IMR-90 (cell line): ENCODE measurements around the gene MCTP1. TPM values are rescaled to one million over a fixed set of nuclear protein-coding genes. Genes with fewer than 3 reads are reported as not detected.

Source experiments
- ATAC-seq: fragments of 200-7000 bp; cut with Tn5 transposase; 2 replicates; pipeline ENCODE4 v1.9.1; 2020; ENCODE audit warnings: low read depth, mild to moderate bottlenecking, moderate library complexity
- BruUV-seq: library from RNA; stranded (reverse); fragments of 400-500 nt; replicated peaks from 2 replicates; lab custom pipeline; 2021; lab: Mats Ljungman, UMichigan
- CTCF ChIA-PET: fragments of 300-600 bp; formaldehyde crosslinking; extraction: SDS; loops from one replicate; lab custom pipeline; 2021; ENCODE audit warnings: antibody characterized with exemption; lab: Yijun Ruan, JAX
- POLR2A ChIA-PET: fragments of 300-600 bp; sonication (Branson Sonifier 250); formaldehyde crosslinking; loops from one replicate; lab custom pipeline; 2022; ENCODE audit warnings: antibody characterized with exemption; ENCODE audit not compliant: unreplicated experiment; lab: Charles Lee
- DNase-seq: peaks from one replicate; pipeline ENCODE4 v3.0.0; 2013
- H2AFZ ChIP-seq: replicated peaks from 2 replicates; pipeline ENCODE3; 2013; ENCODE audit warnings: low read length, mild to moderate bottlenecking; ENCODE audit not compliant: poor library complexity
- H2AK5ac ChIP-seq: 2 replicates; pipeline ENCODE4 v1.6.1; 2013; ENCODE audit warnings: low read depth, low read length, inconsistent platforms
- H2AK9ac ChIP-seq: replicated peaks from 2 replicates; pipeline ENCODE3; 2013; ENCODE audit warnings: mild to moderate bottlenecking, low read depth, low read length, moderate library complexity; ENCODE audit not compliant: poor library complexity
- H2BK120ac ChIP-seq: 2 replicates; pipeline ENCODE4 v1.6.1; 2013; ENCODE audit warnings: low read depth, low read length, inconsistent platforms
- H2BK15ac ChIP-seq: 3 replicates; pipeline ENCODE4 v1.6.1; 2013; ENCODE audit warnings: low read depth, low read length, inconsistent platforms
- H2BK20ac ChIP-seq: 2 replicates; pipeline ENCODE4 v1.6.1; 2013; ENCODE audit warnings: low read depth, mild to moderate bottlenecking, inconsistent platforms, low read length, moderate library complexity
- H2BK5ac ChIP-seq: 2 replicates; pipeline ENCODE4 v1.6.1; 2013; ENCODE audit warnings: mild to moderate bottlenecking, low read depth, low read length, inconsistent platforms; ENCODE audit not compliant: poor library complexity, severe bottlenecking
- H3K14ac ChIP-seq: replicated peaks from 2 replicates; pipeline ENCODE4 v1.6.1; 2013; ENCODE audit warnings: low read depth, low read length, inconsistent platforms
- H3K18ac ChIP-seq: 2 replicates; pipeline ENCODE4 v1.6.1; 2013; ENCODE audit warnings: low read depth, low read length, control low read depth
- H3K23ac ChIP-seq: 2 replicates; pipeline ENCODE4 v1.6.1; 2013; ENCODE audit warnings: low read depth, low read length, inconsistent platforms
- H3K27ac ChIP-seq: 2 replicates; pipeline ENCODE4 v1.5.1; 2013; ENCODE audit warnings: mild to moderate bottlenecking, control low read depth, low read length; ENCODE audit not compliant: insufficient read depth
- H3K27me3 ChIP-seq: 2 replicates; pipeline ENCODE4 v1.6.1; 2013; ENCODE audit warnings: low read length; ENCODE audit not compliant: control insufficient read depth, insufficient read depth
- H3K36me3 ChIP-seq: 2 replicates; pipeline ENCODE4 v1.6.1; 2013; ENCODE audit warnings: low read length, mixed read lengths; ENCODE audit not compliant: control insufficient read depth, insufficient read depth
- H3K4ac ChIP-seq: 2 replicates; pipeline ENCODE4 v1.6.1; 2013; ENCODE audit warnings: low read depth, low read length, inconsistent platforms
- H3K4me1 ChIP-seq: 2 replicates; pipeline ENCODE4 v1.6.1; 2013; ENCODE audit warnings: low read length, mixed read lengths; ENCODE audit not compliant: control insufficient read depth, insufficient read depth
- H3K4me2 ChIP-seq: 2 replicates; pipeline ENCODE4 v1.6.1; 2013; ENCODE audit warnings: low read depth, mild to moderate bottlenecking, control low read depth, low read length, moderate library complexity
- H3K4me3 ChIP-seq: 2 replicates; pipeline ENCODE4 v1.5.1; 2013; ENCODE audit warnings: low read depth, mild to moderate bottlenecking, control low read depth, low read length, moderate library complexity; ENCODE audit not compliant: insufficient read depth
- H3K56ac ChIP-seq: 2 replicates; pipeline ENCODE4 v1.6.1; 2013; ENCODE audit warnings: low read length, inconsistent platforms; ENCODE audit not compliant: insufficient read depth; ENCODE audit errors: extremely low read depth
- H3K79me1 ChIP-seq, 2 experiments: 2 replicates each; pipeline ENCODE4 v1.6.1; 2013; ENCODE audit warnings: low read length in 2 of 2, inconsistent platforms in 1 of 2, low read depth in 1 of 2
- H3K9ac ChIP-seq: 2 replicates; pipeline ENCODE4 v1.6.1; 2013; ENCODE audit warnings: low read depth, low read length, control low read depth
- H3K9me1 ChIP-seq: 2 replicates; pipeline ENCODE4 v1.6.1; 2013; ENCODE audit warnings: low read length, inconsistent platforms; ENCODE audit not compliant: insufficient read depth
- H3K9me3 ChIP-seq: 2 replicates; pipeline ENCODE4 v1.6.1; 2013; ENCODE audit warnings: low read length; ENCODE audit not compliant: control insufficient read depth, insufficient read depth
- H4K20me1 ChIP-seq: 2 replicates; pipeline ENCODE4 v1.6.1; 2013; ENCODE audit warnings: low read length, inconsistent platforms; ENCODE audit not compliant: insufficient read depth
- H4K5ac ChIP-seq: 2 replicates; pipeline ENCODE4 v1.6.1; 2013; ENCODE audit warnings: mild to moderate bottlenecking, low read depth, low read length, control low read depth
- H4K8ac ChIP-seq, 2 experiments: 2 replicates each; pipeline ENCODE4 v1.6.1; 2013; ENCODE audit warnings: low read depth in 2 of 2, low read length in 2 of 2, control low read depth in 1 of 2, inconsistent platforms in 1 of 2
- H4K91ac ChIP-seq: 2 replicates; pipeline ENCODE4 v1.6.1; 2013; ENCODE audit warnings: low read depth, low read length, inconsistent platforms; ENCODE audit not compliant: insufficient read depth
- BHLHE40 ChIP-seq: fragments of 150-350 bp; IDR thresholded peaks from 2 replicates; pipeline ENCODE4 v1.6.1; 2016; ENCODE audit warnings: mild to moderate bottlenecking, low read depth, low read length
- CEBPB ChIP-seq: IDR thresholded peaks from 2 replicates; pipeline ENCODE4 v1.6.1; 2012; ENCODE audit warnings: low read depth, low read length, improper control_type of control experiment
- CHD1 ChIP-seq: IDR thresholded peaks from 2 replicates; pipeline ENCODE4 v1.6.1; 2012; ENCODE audit warnings: low read depth, low read length, improper control_type of control experiment
- MAZ ChIP-seq: IDR thresholded peaks from 2 replicates; pipeline ENCODE4 v1.6.1; 2012; ENCODE audit warnings: low read depth, mild to moderate bottlenecking, low read length, improper control_type of control experiment, moderate library complexity, borderline replicate concordance
- MXI1 ChIP-seq: IDR thresholded peaks from 2 replicates; pipeline ENCODE4 v1.6.1; 2012; ENCODE audit warnings: low read depth, mild to moderate bottlenecking, low read length, moderate library complexity, borderline replicate concordance
- NFE2L2 ChIP-seq: fragments of 150-350 bp; IDR thresholded peaks from 2 replicates; pipeline ENCODE4 v1.6.1; 2016; ENCODE audit warnings: low read depth, mild to moderate bottlenecking, low read length
- POLR2A ChIP-seq: IDR thresholded peaks from 2 replicates; pipeline ENCODE4 v1.6.1; 2012; ENCODE audit warnings: mild to moderate bottlenecking, low read depth, low read length
- RAD21 ChIP-seq: IDR thresholded peaks from 2 replicates; pipeline ENCODE4 v1.6.1; 2012; ENCODE audit warnings: low read length, improper control_type of control experiment
- RFX5 ChIP-seq: IDR thresholded peaks from 2 replicates; pipeline ENCODE4 v1.8.0; 2012; ENCODE audit warnings: low read depth, mild to moderate bottlenecking, low read length, moderate library complexity
- SMC3 ChIP-seq: fragments of 150-350 bp; IDR thresholded peaks from 2 replicates; pipeline ENCODE4 v1.6.1; 2016; ENCODE audit warnings: low read depth, mild to moderate bottlenecking, antibody characterized with exemption, low read length, moderate library complexity
- USF2 ChIP-seq: fragments of 150-350 bp; IDR thresholded peaks from 2 replicates; pipeline ENCODE4 v1.6.1; 2017; ENCODE audit warnings: mild to moderate bottlenecking, antibody characterized with exemption, low read length, low read depth
- WGBS, 2 experiments: methylation state at CpG; one replicate each; pipeline versions ENCODE4 v1.1.5 to v1.1.7; 2013; ENCODE audit warnings: missing lambda C conversion rate in 2 of 2; ENCODE audit not compliant: insufficient read length in 1 of 2; ENCODE audit errors: extremely low coverage in 2 of 2; 5-methylcytosine and 5-hydroxymethylcytosine counted together
- dilution Hi-C: fragments of 300-500 bp; cut with HindIII; formaldehyde crosslinking; loops from one replicate; pipeline ENCODE4 v1.14.3; 2018; ENCODE audit warnings: low sequenced_read_pairs; ENCODE audit not compliant: unreplicated experiment
- in situ Hi-C: fragments of 300-500 bp; cut with MboI; formaldehyde crosslinking; loops from 3 replicates; pipeline ENCODE4 v1.14.3; 2019; ENCODE audit warnings: low sequenced_read_pairs, inconsistent platforms, mixed read lengths
- intact Hi-C: fragments of 100-400 bp; cut with micrococcal nuclease; formaldehyde crosslinking; loops from 2 replicates; pipeline ENCODE4 v1.10.0; 2022
- polyA plus RNA-seq, 3 experiments: library from polyadenylated mRNA; depleted of rRNA; stranded (reverse); fragments of >200 nt; gene quantifications; 2 replicates each; pipeline ENCODE4 v1.2.3, GENCODE V29; 2012; ENCODE audit warnings: low replicate concordance in 1 of 3
- total RNA-seq: library from RNA; depleted of rRNA; stranded (reverse); fragments of >200 nt; gene quantifications from 2 replicates; pipeline ENCODE4 v1.2.3, GENCODE V29; 2012
- TF ChIP-seq, protein P1 (sequence below): fragments of 150-350 bp; IDR thresholded peaks from 2 replicates; pipeline ENCODE4 v1.6.1; 2016; ENCODE audit warnings: low read depth, mild to moderate bottlenecking, low read length, moderate library complexity, borderline replicate concordance

Gene MCTP1
- total and polyA plus RNA-seq, 2 of the 4 experiments (the other 2 are of a cell fraction): 0.21 TPM; not detected in 1

- Histone ChIP-seq H3K14ac (no peak overlapping the region), H2AK5ac (no peak overlapping the region), H3K9me1 (no peaks in the 10 kb centered on the region), H3K4me2 (no peak overlapping the region), H2BK15ac (no peak overlapping the region), H2AFZ (no peak overlapping the region), H3K4me3 (no peak overlapping the region), H3K23ac (no peak overlapping the region), H2BK20ac (no peak overlapping the region), H3K27ac (no peak overlapping the region), H4K5ac (no peak overlapping the region), H3K79me1 (no peaks in the 10 kb centered on the region), H3K27me3 (no peaks in the 10 kb centered on the region), H3K4ac (no peak overlapping the region), H3K9ac (no peak overlapping the region), H4K20me1 (no peaks in the 10 kb centered on the region), H3K18ac (no peak overlapping the region), H4K8ac (no peak overlapping the region), H2AK9ac (no peak overlapping the region), H3K9me3 (no peaks in the 10 kb centered on the region), H2BK120ac (no peak overlapping the region), H3K4me1 (no peaks in the 10 kb centered on the region), H2BK5ac (no peak overlapping the region), H3K36me3 (no peaks in the 10 kb centered on the region), H3K56ac (no peak overlapping the region), H4K91ac (no peak overlapping the region)
- no peak for DNase-seq
- WGBS, 2 experiments: no CpG with 5 or more reads among the region's 2 CpGs
- dilution Hi-C loops (no loop called here), intact Hi-C loops (no loop called here), in situ Hi-C loops (no loop called here)
- ChIA-PET CTCF (interaction anchor here (0.7 kb wide), 1 partner anchor 311 kb away, joined by 4 read pairs; no protein-coding TSS in a partner anchor), POLR2A (no interaction called here)
- ATAC-seq: no peak
- no TSS peak for BruUV-seq
- TF ChIP-seq CEBPB: no peak
- TF ChIP-seq POLR2A: no peak
- no peak for TF ChIP-seq MXI1
- TF ChIP-seq NFE2L2: no peak
- no peak for TF ChIP-seq USF2
- TF ChIP-seq, protein P1, sequence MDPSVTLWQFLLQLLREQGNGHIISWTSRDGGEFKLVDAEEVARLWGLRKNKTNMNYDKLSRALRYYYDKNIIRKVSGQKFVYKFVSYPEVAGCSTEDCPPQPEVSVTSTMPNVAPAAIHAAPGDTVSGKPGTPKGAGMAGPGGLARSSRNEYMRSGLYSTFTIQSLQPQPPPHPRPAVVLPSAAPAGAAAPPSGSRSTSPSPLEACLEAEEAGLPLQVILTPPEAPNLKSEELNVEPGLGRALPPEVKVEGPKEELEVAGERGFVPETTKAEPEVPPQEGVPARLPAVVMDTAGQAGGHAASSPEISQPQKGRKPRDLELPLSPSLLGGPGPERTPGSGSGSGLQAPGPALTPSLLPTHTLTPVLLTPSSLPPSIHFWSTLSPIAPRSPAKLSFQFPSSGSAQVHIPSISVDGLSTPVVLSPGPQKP: no peak
- no peak for TF ChIP-seq CHD1
- TF ChIP-seq SMC3: no peak
- TF ChIP-seq BHLHE40: no peak
- TF ChIP-seq RFX5: no peak
- TF ChIP-seq MAZ: no peak
- TF ChIP-seq RAD21: no peak
Observed at GRCh38 chr5:94812232-94812631, 472.7 kb downstream of the MCTP1 start.
